Mesodermal cell (in vitro differentiated cells): ENCODE measurements around the gene PRDM11.
"Not testable (repeated sequence)": the region's sequence is repeated elsewhere in the genome, so short reads cannot be mapped to it uniquely, and the experiment has no call there.

Experiments used
- H3K27ac ChIP-seq: 2 replicates; pipeline ENCODE4 v1.7.0; 2013; ENCODE audit warnings: mild to moderate bottlenecking, low read depth, low read length, moderate library complexity; ENCODE audit not compliant: severe bottlenecking
- H3K36me3 ChIP-seq: 2 replicates; pipeline ENCODE4 v1.7.1; 2013; ENCODE audit warnings: mild to moderate bottlenecking, low read length, moderate library complexity; ENCODE audit not compliant: control insufficient read depth, insufficient read depth
- H3K4me1 ChIP-seq: one replicate; pipeline ENCODE4 v1.7.1; 2013; ENCODE audit warnings: mild to moderate bottlenecking, low read length; ENCODE audit not compliant: insufficient read depth, control insufficient read depth, poor library complexity, severe bottlenecking
- H3K4me3 ChIP-seq: 2 replicates; pipeline ENCODE4 v1.7.0; 2013; ENCODE audit warnings: low read length, control low read depth, mild to moderate bottlenecking; ENCODE audit not compliant: insufficient read depth, poor library complexity, severe bottlenecking; ENCODE audit errors: extremely low read depth
- H3K9me3 ChIP-seq: 2 replicates; pipeline ENCODE4 v1.7.1; 2013; ENCODE audit warnings: mild to moderate bottlenecking, low read length, moderate library complexity; ENCODE audit not compliant: control insufficient read depth
- WGBS, 2 experiments: methylation state at CpG; one replicate each; pipeline ENCODE4 v1.1.5; 2013; ENCODE audit warnings: missing lambda C conversion rate in 2 of 2; ENCODE audit not compliant: insufficient coverage in 2 of 2; 5-methylcytosine and 5-hydroxymethylcytosine counted together

The PRDM11 gene

DNA sequence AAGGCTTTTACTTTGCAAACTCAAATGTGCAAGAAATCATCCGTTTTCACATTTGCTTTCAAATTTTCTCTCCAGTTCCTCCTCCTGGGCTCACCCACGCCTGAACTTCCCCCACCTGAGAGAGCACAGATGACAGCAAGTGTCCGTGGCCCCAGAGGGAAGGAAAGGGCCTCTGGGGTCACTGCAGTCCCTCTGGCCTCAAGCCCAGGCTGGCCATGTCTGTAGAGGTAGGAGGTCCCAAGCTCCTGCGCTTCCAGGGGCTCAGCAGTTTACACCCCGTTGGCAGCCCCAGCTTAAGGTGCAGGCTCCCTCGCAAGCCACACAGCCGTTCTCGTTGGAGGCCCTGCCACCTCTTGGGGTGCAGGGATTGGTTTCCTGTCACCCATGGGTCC is 40.5 kb upstream of the PRDM11 start:
- no peak overlapping the region for H3K27ac ChIP-seq
- no peaks in the 10 kb centered on the region for H3K36me3 ChIP-seq
- no peaks in the 10 kb centered on the region for H3K9me3 ChIP-seq
- H3K4me1 ChIP-seq = peaks cover 7% of the 10 kb centered on the region
- no peak overlapping the region for H3K4me3 ChIP-seq
- WGBS, 2 experiments = 87 to 91% methylated on average over 5 to 7 of the region's 8 CpGs

- H3K4me3 ChIP-seq = no peak overlapping the region
- H3K36me3 ChIP-seq = no peaks in the 10 kb centered on the region
- WGBS, 2 experiments = 80 to 87% methylated on average over 7 to 8 of the region's 9 CpGs
- no peak overlapping the region for H3K27ac ChIP-seq
- no peaks in the 10 kb centered on the region for H3K9me3 ChIP-seq
- peaks cover 7% of the 10 kb centered on the region for H3K4me1 ChIP-seq
Observed at GRCh38 chr11:45106440-45106839, 40.0 kb upstream of the PRDM11 start.

GRCh38 chr11:45107029-45107428 is 39.4 kb upstream of the PRDM11 start:
- Histone ChIP-seq H3K36me3 (no peaks in the 10 kb centered on the region), H3K27ac (no peak overlapping the region), H3K4me1 (peaks cover 7% of the 10 kb centered on the region), H3K9me3 (no peaks in the 10 kb centered on the region), H3K4me3 (no peak overlapping the region)
- WGBS, 2 experiments = 79 to 82% methylated on average over 4 of the region's 5 CpGs

DNA sequence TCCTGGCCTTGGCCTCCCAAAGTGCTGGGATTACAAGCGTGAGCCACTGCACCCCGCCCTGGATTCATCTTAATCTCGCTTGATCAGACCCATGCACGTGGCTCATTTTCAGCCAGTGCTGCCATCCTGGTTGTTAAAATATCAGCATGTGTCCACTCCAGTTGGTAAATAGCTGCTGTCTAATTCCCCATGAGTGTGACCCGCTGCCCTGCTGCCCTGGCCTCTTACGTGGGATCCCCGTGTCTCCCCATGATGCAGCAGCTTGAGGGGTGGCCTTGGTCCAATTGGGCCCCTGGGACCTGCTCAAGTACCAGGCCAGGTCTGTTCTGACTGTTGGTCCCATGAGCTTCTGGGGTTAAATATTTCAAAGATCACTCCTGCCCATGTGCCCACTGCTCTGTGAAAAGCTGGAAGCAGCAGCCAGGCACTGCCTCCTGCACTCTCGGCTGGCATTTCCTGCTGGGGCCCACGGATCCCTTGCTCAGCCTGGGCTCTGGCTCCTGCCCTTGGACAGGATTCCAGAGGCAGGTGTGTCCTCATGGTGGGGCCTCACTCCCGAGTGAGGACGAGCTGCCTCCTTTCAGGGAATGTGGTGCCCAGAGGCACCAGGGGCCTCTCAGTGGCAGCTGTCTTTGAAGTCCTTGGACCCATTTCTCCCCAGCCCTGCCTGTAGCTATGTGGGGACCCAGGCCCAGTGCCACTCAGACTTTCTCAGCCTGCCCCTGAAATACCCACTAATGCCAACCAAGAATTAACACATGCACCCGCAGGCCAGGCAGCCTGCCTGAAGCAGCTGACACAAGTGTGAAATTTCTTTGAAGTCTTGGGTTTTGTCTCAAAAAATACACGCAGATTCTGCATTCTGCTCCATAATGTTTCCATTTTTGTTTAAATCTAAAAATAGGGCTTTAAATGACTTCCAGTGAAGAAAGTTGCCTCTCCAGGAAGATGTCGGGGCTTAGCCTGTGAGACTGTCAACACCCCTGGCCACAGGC is 38.1 kb upstream of the PRDM11 start:
- no peaks in the 10 kb centered on the region for H3K4me1 ChIP-seq
- no peak overlapping the region for H3K4me3 ChIP-seq
- H3K27ac ChIP-seq = no peak overlapping the region
- 82 to 87% methylated on average over 13 of the region's 14 CpGs for WGBS, 2 experiments
- H3K36me3 ChIP-seq = no peaks in the 10 kb centered on the region
- H3K9me3 ChIP-seq = no peaks in the 10 kb centered on the region

DNA sequence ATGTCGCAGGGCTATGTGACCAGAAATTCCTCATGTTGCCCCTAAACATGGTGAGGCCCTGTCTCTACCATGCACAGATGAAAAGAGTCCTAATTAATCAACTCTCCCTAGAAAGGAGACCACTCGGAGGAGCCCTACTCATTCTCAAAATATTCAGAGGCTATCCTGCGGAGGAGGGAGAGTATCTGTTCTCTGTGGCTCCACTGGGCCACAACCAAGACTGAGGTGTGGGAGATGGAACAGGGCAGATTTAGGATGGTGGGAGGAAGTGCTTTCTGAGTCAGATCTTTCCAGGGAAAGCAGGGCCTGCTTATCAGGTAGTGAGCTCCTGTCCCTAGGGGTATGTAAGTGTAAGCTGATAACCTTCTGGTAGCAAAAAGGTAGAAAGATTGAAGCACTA is 37.0 kb upstream of the PRDM11 start:
- 0% methylated on average over 1 of the region's 3 CpGs for WGBS, 2 experiments
- Histone ChIP-seq H3K9me3 (no peaks in the 10 kb centered on the region), H3K4me1 (no peaks in the 10 kb centered on the region), H3K4me3 (no peak overlapping the region), H3K27ac (no peak overlapping the region), H3K36me3 (no peaks in the 10 kb centered on the region)

GRCh38 chr11:45110562-45110961 is 35.9 kb upstream of the PRDM11 start:
- WGBS, 2 experiments = 4 to 7% methylated on average over 9 to 10 of the region's 10 CpGs
- no peaks in the 10 kb centered on the region for H3K9me3 ChIP-seq

GRCh38 chr11:45113807-45114206 is 32.6 kb upstream of the PRDM11 start:
- Histone ChIP-seq H3K27ac (no peak overlapping the region), H3K4me3 (no peak overlapping the region), H3K36me3 (no peaks in the 10 kb centered on the region), H3K9me3 (no peaks in the 10 kb centered on the region), H3K4me1 (no peaks in the 10 kb centered on the region)

More at GRCh38 chr11:45110562-45110961, 35.9 kb upstream of the PRDM11 start:
- no peak overlapping the region for H3K4me3 ChIP-seq
- H3K36me3 ChIP-seq = no peaks in the 10 kb centered on the region
- H3K4me1 ChIP-seq = no peaks in the 10 kb centered on the region
- no peak overlapping the region for H3K27ac ChIP-seq

- 74 to 84% methylated on average over 4 to 5 of the region's 9 CpGs for WGBS, 2 experiments
- H3K36me3 ChIP-seq, H3K9me3 ChIP-seq, H3K4me3 ChIP-seq, H3K4me1 ChIP-seq, H3K27ac ChIP-seq: not testable (repeated sequence)
Observed at GRCh38 chr11:45127836-45128235, 18.6 kb upstream of the PRDM11 start.

DNA sequence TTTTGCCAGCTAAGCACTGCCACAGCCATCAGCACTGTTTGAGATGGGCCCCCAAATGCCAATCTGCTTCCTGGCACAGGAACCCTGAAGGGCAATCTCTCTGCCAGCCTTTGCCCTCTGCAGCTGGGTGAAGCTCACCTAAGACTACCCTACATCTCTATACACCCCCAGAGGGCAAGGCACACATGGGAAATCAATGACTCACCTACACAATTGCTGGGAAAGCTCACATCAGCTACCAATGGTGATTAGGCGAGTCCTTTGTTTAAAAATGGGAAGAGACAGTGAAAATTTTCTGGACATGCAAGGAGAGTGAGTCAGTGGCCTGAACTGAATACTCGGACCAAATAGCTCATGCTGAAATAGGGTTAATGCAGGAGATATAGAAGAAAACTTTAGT is 12.6 kb upstream of the PRDM11 start:
- Histone ChIP-seq H3K36me3 (no peaks in the 10 kb centered on the region), H3K27ac (no peak overlapping the region), H3K4me3 (no peak overlapping the region), H3K4me1 (no peaks in the 10 kb centered on the region), H3K9me3 (peaks cover 5% of the 10 kb centered on the region)
- WGBS, 2 experiments = 73 to 96% methylated on average over 2 of the region's 2 CpGs

DNA sequence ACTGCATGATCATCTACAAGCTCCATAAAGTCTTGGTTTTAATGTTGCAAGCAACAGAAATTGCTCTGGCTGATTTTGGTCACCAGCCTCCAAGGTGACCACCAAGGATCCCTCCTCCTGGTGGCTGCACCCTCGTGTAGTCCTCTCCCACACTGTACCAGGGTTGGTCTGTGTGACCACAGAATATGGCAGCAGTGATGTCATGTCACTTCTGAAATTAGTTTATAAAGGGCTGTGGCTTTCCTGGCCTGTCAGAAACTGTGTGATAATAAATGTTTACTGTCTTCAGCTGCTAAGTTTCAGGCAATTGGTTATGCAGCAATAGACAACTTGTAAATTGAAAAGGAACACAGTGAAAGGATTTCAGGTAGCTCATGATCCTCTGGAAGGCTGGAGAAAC is 5.3 kb upstream of the PRDM11 start:
- Histone ChIP-seq H3K9me3 (no peaks in the 10 kb centered on the region), H3K4me1 (no peaks in the 10 kb centered on the region), H3K4me3 (no peak overlapping the region), H3K27ac (no peak overlapping the region), H3K36me3 (no peaks in the 10 kb centered on the region)
- 33 to 60% methylated on average over 1 of the region's 1 CpG for WGBS, 2 experiments

DNA sequence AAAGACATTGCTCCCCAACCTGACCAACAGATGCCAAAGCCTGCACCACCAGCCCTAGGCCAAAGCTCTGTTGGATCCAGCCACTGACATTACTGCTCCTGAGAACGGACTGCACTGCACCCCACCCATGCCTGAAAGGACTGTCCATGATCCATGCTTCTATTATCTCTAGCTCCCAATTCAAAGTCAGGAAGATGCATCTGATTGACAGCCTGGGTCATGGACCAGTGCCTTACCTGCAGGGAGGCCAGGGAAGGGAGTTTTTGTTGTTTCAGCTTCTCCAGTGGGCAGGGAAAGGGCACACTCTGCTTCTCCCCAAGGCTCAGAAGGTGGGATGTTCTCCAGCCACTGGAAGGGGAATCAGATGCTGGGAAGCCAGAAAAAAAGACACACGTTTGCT is 4.8 kb upstream of the PRDM11 start:
- no peaks in the 10 kb centered on the region for H3K36me3 ChIP-seq
- H3K27ac ChIP-seq = no peak overlapping the region
- H3K4me3 ChIP-seq = no peak overlapping the region
- WGBS, 2 experiments = 77 to 100% methylated on average over 1 to 2 of the region's 2 CpGs
- H3K4me1 ChIP-seq = no peaks in the 10 kb centered on the region
- H3K9me3 ChIP-seq = no peaks in the 10 kb centered on the region
